HL-60 (cell line): Measurements from ENCODE around the gene DCTN2.

Experiments used
- CTCF ChIP-seq: IDR thresholded peaks from one replicate; pipeline ENCODE4 v1.5.1; 2011; ENCODE audit warnings: low read length, control low read depth, inconsistent platforms; ENCODE audit not compliant: insufficient read depth
- POLR2AphosphoS5 ChIP-seq: IDR thresholded peaks from 2 replicates; pipeline ENCODE4 v1.6.1; 2012; ENCODE audit warnings: low read depth
- REST ChIP-seq: IDR thresholded peaks from 2 replicates; pipeline ENCODE4 v1.6.1; 2012; ENCODE audit warnings: low read depth; ENCODE audit not compliant: insufficient replicate concordance

- TF ChIP-seq CTCF (no peak), POLR2AphosphoS5 (no peak), REST (no peak)
Observed at GRCh38 chr12:57527184-57527583, 19.8 kb downstream of the DCTN2 start.
